Daoy (cell line): ENCODE measurements around the gene TRMT112. TPM values are rescaled to one million over a fixed set of nuclear protein-coding genes. Genes with fewer than 3 reads are reported as not detected.

Source experiments
- DNase-seq: peaks from one replicate; pipeline ENCODE4 v3.0.0-alpha.2; 2015; ENCODE audit warnings: low read depth
- total RNA-seq: library from RNA; depleted of rRNA; stranded (reverse); fragments of >200 nt; shearing (Covaris generic); gene quantifications from 2 replicates; pipeline ENCODE4 v1.2.3, GENCODE V29; 2014; rRNA removed

TRMT112 gene
- total RNA-seq, 1 experiment from 2014 or later: 565 TPM

- DNase-seq: no peak
Measured at GRCh38 chr11:64275841-64276240, 41.5 kb downstream of the TRMT112 start.

GRCh38 chr11:64275031-64275800, 42.1 kb downstream of the TRMT112 start:
- DNase-seq: no peak

- peak; percentile 99 for DNase-seq
Measured at GRCh38 chr11:64269540-64270220, 47.7 kb downstream of the TRMT112 start.

- DNase-seq: no peak
Measured at GRCh38 chr11:64268893-64269539, 48.3 kb downstream of the TRMT112 start.

GRCh38 chr11:64268025-64268892, 49.1 kb downstream of the TRMT112 start:
- DNase-seq: peak; percentile 79

- DNase-seq: no peak
Measured at GRCh38 chr11:64267207-64267945, 50.0 kb downstream of the TRMT112 start.

Other genes with a start within 250 kb of the TRMT112 start
- 19.4 and 47.1 TPM in 2 replicates for gene MACROD1, start 151.4 kb downstream of the TRMT112 start, total RNA-seq
- 283 and 358 TPM in 2 replicates for gene STIP1, start 131.4 kb downstream of the TRMT112 start, total RNA-seq
- 3.0 and 5.7 TPM in 2 replicates for gene FERMT3, start 110.8 kb downstream of the TRMT112 start, total RNA-seq
- gene TRPT1, start 91.4 kb downstream of the TRMT112 start, total RNA-seq: 19.8 and 19.9 TPM in 2 replicates
- gene NUDT22, start 91.3 kb downstream of the TRMT112 start, total RNA-seq: 43.1 and 51.3 TPM in 2 replicates
- gene DNAJC4, start 87.0 kb downstream of the TRMT112 start, total RNA-seq: 1.7 and 2.7 TPM in 2 replicates
- 6.7 and 8.9 TPM in 2 replicates for gene VEGFB, start 83.0 kb downstream of the TRMT112 start, total RNA-seq
- gene FKBP2, start 76.5 kb downstream of the TRMT112 start, total RNA-seq: 18.8 and 102 TPM in 2 replicates
- gene PPP1R14B, start 70.6 kb downstream of the TRMT112 start, total RNA-seq: 414 and 421 TPM in 2 replicates
- gene PLCB3, start 66.0 kb downstream of the TRMT112 start, total RNA-seq: 11.5 and 13.2 TPM in 2 replicates
- 63.5 and 65.9 TPM in 2 replicates for gene BAD, start 32.9 kb downstream of the TRMT112 start, total RNA-seq
- 14.3 and 24.6 TPM in 2 replicates for gene GPR137, start 31.7 kb downstream of the TRMT112 start, total RNA-seq
- 0.23 TPM in 1 of 2 replicates, not detected in the other for gene KCNK4, start 26.3 kb downstream of the TRMT112 start, total RNA-seq
- 0.23 and 6.0 TPM in 2 replicates for gene CATSPERZ, start 17.2 kb downstream of the TRMT112 start, total RNA-seq
- 35.0 and 37.5 TPM in 2 replicates for gene ESRRA, start 12.0 kb downstream of the TRMT112 start, total RNA-seq
- gene PRDX5, start 562 bp upstream of the TRMT112 start, total RNA-seq: 213 and 229 TPM in 2 replicates
- 1.7 and 2.1 TPM in 2 replicates for gene CCDC88B, start 22.6 kb upstream of the TRMT112 start, total RNA-seq
- 28.7 and 38.6 TPM in 2 replicates for gene RPS6KA4, start 41.6 kb upstream of the TRMT112 start, total RNA-seq
- not detected in 2 replicates for gene SLC22A11, start 238.4 kb upstream of the TRMT112 start, total RNA-seq